H1 (cell line): Measurements from ENCODE around the gene PDE8A. TPM values are rescaled to one million over a fixed set of nuclear protein-coding genes. Genes with fewer than 3 reads are reported as not detected.

Experiments used
- CTCF ChIA-PET: fragments of 300-600 bp; sonication (Branson Sonifier 250); formaldehyde crosslinking; loops from one replicate; lab custom pipeline; 2021; ENCODE audit not compliant: partially characterized antibody; lab: Charles Lee
- POLR2A ChIA-PET: fragments of 300-600 bp; sonication (Branson Sonifier 250); formaldehyde crosslinking; loops from one replicate; lab custom pipeline; 2021; ENCODE audit warnings: inconsistent platforms; ENCODE audit not compliant: partially characterized antibody; lab: Charles Lee
- DNase-seq, 2 experiments: peaks; one replicate each; pipeline versions ENCODE4 v3.0.0 to v3.0.0-alpha.2; 2010 to 2022; ENCODE audit warnings: low spot score in 2 of 2, low read depth in 1 of 2, mixed read lengths in 1 of 2
- FAIRE-seq: peaks from 2 replicates; lab custom pipeline; 2011; peaks lifted over from hg19 to GRCh38; lab: Jason Lieb, UNC
- H2AFZ ChIP-seq: 2 replicates; pipeline ENCODE4 v1.8.1; 2012; ENCODE audit warnings: low read length, inconsistent platforms
- H2AK5ac ChIP-seq: 2 replicates; pipeline ENCODE4 v1.6.1; 2013; ENCODE audit warnings: low read depth, low read length
- H2BK120ac ChIP-seq: replicated peaks from 2 replicates; pipeline ENCODE3; 2013; ENCODE audit warnings: low read depth, low read length, inconsistent platforms
- H2BK12ac ChIP-seq: 2 replicates; pipeline ENCODE4 v1.6.1; 2013; ENCODE audit warnings: low read depth, low read length
- H2BK15ac ChIP-seq: 2 replicates; pipeline ENCODE4 v1.6.1; 2013; ENCODE audit warnings: low read length
- H2BK20ac ChIP-seq: 2 replicates; pipeline ENCODE4 v1.6.1; 2013; ENCODE audit warnings: low read length
- H2BK5ac ChIP-seq: 2 replicates; pipeline ENCODE4 v1.6.1; 2013; ENCODE audit warnings: low read depth, low read length
- H3K14ac ChIP-seq: 2 replicates; pipeline ENCODE4 v1.6.1; 2013; ENCODE audit warnings: inconsistent platforms; ENCODE audit not compliant: insufficient read length
- H3K18ac ChIP-seq: 2 replicates; pipeline ENCODE4 v1.6.1; 2013; ENCODE audit warnings: low read length; ENCODE audit errors: extremely low read depth
- H3K23ac ChIP-seq: 2 replicates; pipeline ENCODE4 v1.6.1; 2013; ENCODE audit warnings: inconsistent platforms; ENCODE audit not compliant: insufficient read length
- H3K23me2 ChIP-seq: 2 replicates; pipeline ENCODE4 v1.6.1; 2013; ENCODE audit warnings: low read depth, low read length
- H3K27ac ChIP-seq: 2 replicates; pipeline ENCODE4 v1.6.1; 2011; ENCODE audit warnings: low read depth, low read length, inconsistent platforms
- H3K27me3 ChIP-seq, 4 experiments: replicated peaks in 1 of 4; 1 replicate in 1 of 4; 2 replicates in 3 of 4; pipeline versions ENCODE4 v1.6.1 to v1.8.1; 2011 to 2013; ENCODE audit warnings: low read length in 3 of 4, mild to moderate bottlenecking in 3 of 4, inconsistent platforms in 2 of 4, mixed read lengths in 2 of 4, moderate library complexity in 1 of 4; ENCODE audit not compliant: control insufficient read depth in 3 of 4, insufficient read depth in 3 of 4; ENCODE audit errors: extremely low read depth in 1 of 4
- H3K36me3 ChIP-seq, 4 experiments: 2 replicates each; pipeline versions ENCODE4 v1.6.1 to v1.8.1; 2011 to 2013; ENCODE audit warnings: mild to moderate bottlenecking in 4 of 4, low read length in 3 of 4, moderate library complexity in 2 of 4, control low read depth in 1 of 4, inconsistent platforms in 1 of 4; ENCODE audit not compliant: insufficient read depth in 4 of 4, control insufficient read depth in 2 of 4
- H3K4ac ChIP-seq: replicated peaks from 2 replicates; pipeline ENCODE3; 2013; ENCODE audit warnings: low read length, low read depth, mixed read lengths, inconsistent platforms; ENCODE audit not compliant: insufficient read length
- H3K4me1 ChIP-seq, 4 experiments: replicated peaks in 1 of 4; 1 replicate in 1 of 4; 2 replicates in 3 of 4; pipeline versions ENCODE4 v1.6.1 to v1.8.1; 2011 to 2013; ENCODE audit warnings: low read length in 3 of 4, inconsistent platforms in 2 of 4, mixed read lengths in 1 of 4; ENCODE audit not compliant: insufficient read depth in 4 of 4, control insufficient read depth in 3 of 4
- H3K4me2 ChIP-seq, 2 experiments: 2 replicates each; pipeline versions ENCODE4 v1.6.1 to v1.8.1; 2011 to 2013; ENCODE audit warnings: low read depth in 2 of 2, low read length in 2 of 2, control low read depth in 1 of 2, inconsistent platforms in 1 of 2, mild to moderate bottlenecking in 1 of 2; ENCODE audit not compliant: insufficient read depth in 1 of 2
- H3K4me3 ChIP-seq, 4 experiments: fragments of 200-600, 300-600 bp in 1 of 4; sonication (generic), shearing (Covaris generic), sonication (Bioruptor Twin) in 1 of 4; 2 replicates each; pipeline versions ENCODE4 v1.5.1 to v1.8.1; 2011 to 2016; ENCODE audit warnings: low read length in 4 of 4, low read depth in 3 of 4, control low read depth in 2 of 4, inconsistent platforms in 2 of 4, mild to moderate bottlenecking in 2 of 4, mixed read lengths in 1 of 4, moderate library complexity in 1 of 4; ENCODE audit not compliant: insufficient read depth in 2 of 4; ENCODE audit errors: extremely low read depth in 1 of 4
- H3K56ac ChIP-seq: replicated peaks from 2 replicates; pipeline ENCODE3; 2013; ENCODE audit warnings: low read depth, mild to moderate bottlenecking, mixed read lengths, low read length, inconsistent platforms; ENCODE audit not compliant: insufficient read length
- H3K79me1 ChIP-seq: 2 replicates; pipeline ENCODE4 v1.6.1; 2013; ENCODE audit warnings: low read depth, low read length, control low read depth
- H3K79me2 ChIP-seq, 2 experiments: 2 replicates each; pipeline versions ENCODE4 v1.6.1 to v1.8.1; 2012 to 2013; ENCODE audit warnings: low read length in 2 of 2, mild to moderate bottlenecking in 2 of 2, inconsistent platforms in 1 of 2; ENCODE audit not compliant: insufficient read depth in 2 of 2, control insufficient read depth in 1 of 2
- H3K9ac ChIP-seq, 4 experiments: replicated peaks in 1 of 4; 1 replicate in 1 of 4; 2 replicates in 3 of 4; pipeline versions ENCODE4 v1.6.1 to v1.8.1; 2011 to 2013; ENCODE audit warnings: low read depth in 3 of 4, low read length in 3 of 4, control low read depth in 2 of 4, mild to moderate bottlenecking in 2 of 4, moderate library complexity in 2 of 4, inconsistent platforms in 1 of 4; ENCODE audit errors: extremely low read depth in 1 of 4
- H3K9me3 ChIP-seq, 2 experiments: 2 replicates each; pipeline versions ENCODE4 v1.6.1 to v1.8.1; 2012 to 2013; ENCODE audit warnings: mild to moderate bottlenecking in 2 of 2, moderate library complexity in 2 of 2, control low read depth in 1 of 2, inconsistent platforms in 1 of 2, low read depth in 1 of 2, low read length in 1 of 2, mixed read lengths in 1 of 2; ENCODE audit not compliant: insufficient read depth in 2 of 2
- H4K20me1 ChIP-seq, 2 experiments: replicated peaks in 1 of 2; 2 replicates each; pipeline versions ENCODE3 to v1.8.1; 2011 to 2013; ENCODE audit warnings: inconsistent platforms in 2 of 2, low read length in 2 of 2, mild to moderate bottlenecking in 1 of 2; ENCODE audit not compliant: insufficient read depth in 2 of 2, control insufficient read depth in 1 of 2
- H4K5ac ChIP-seq: 2 replicates; pipeline ENCODE4 v1.6.1; 2013; ENCODE audit warnings: low read length, low read depth, mixed read lengths, inconsistent platforms; ENCODE audit not compliant: insufficient read length
- H4K8ac ChIP-seq: 2 replicates; pipeline ENCODE4 v1.8.0; 2013; ENCODE audit warnings: mild to moderate bottlenecking, moderate library complexity, low read length, inconsistent platforms; ENCODE audit not compliant: insufficient read depth; ENCODE audit errors: extremely low read depth
- H4K91ac ChIP-seq: replicated peaks from 2 replicates; pipeline ENCODE3; 2013; ENCODE audit warnings: low read length, mixed read lengths, inconsistent platforms; ENCODE audit not compliant: insufficient read length
- GTF2F1 ChIP-seq: IDR thresholded peaks from 2 replicates; pipeline ENCODE4 v1.6.1; 2012; ENCODE audit warnings: low read depth, low read length, improper control_type of control experiment, borderline replicate concordance
- PHF8 ChIP-seq: fragments of 200-600 bp; sonication (generic); conservative IDR thresholded peaks from 2 replicates; pipeline ENCODE4 v1.7.1; 2012; ENCODE audit warnings: low read depth, mild to moderate bottlenecking, inconsistent platforms, low read length, moderate library complexity
- POLR2A ChIP-seq, 2 experiments: IDR thresholded peaks; 1 replicate in 1 of 2; 2 replicates in 1 of 2; pipeline ENCODE4 v1.6.1; 2011; ENCODE audit warnings: low read depth in 2 of 2, low read length in 2 of 2, mild to moderate bottlenecking in 2 of 2; ENCODE audit errors: control extremely low read depth in 1 of 2
- RNF2 ChIP-seq: fragments of 200-900, 300-1000 bp; sonication (generic); IDR thresholded peaks from 2 replicates; pipeline ENCODE4 v1.7.1; 2016; ENCODE audit warnings: borderline replicate concordance, low read depth, mild to moderate bottlenecking, antibody characterized with exemption, low read length; ENCODE audit not compliant: poor library complexity, severe bottlenecking; ENCODE audit errors: missing control alignments
- SP1 ChIP-seq: IDR thresholded peaks from 2 replicates; pipeline ENCODE4 v1.6.1; 2011; ENCODE audit warnings: low read depth, low read length
- TAF7 ChIP-seq: optimal IDR thresholded peaks from 2 replicates; pipeline ENCODE3; 2011; ENCODE audit warnings: low read depth, mild to moderate bottlenecking, inconsistent platforms, low read length, moderate library complexity, borderline replicate concordance
- TCF12 ChIP-seq: IDR thresholded peaks from 2 replicates; pipeline ENCODE4 v1.6.1; 2011; ENCODE audit warnings: low read depth, mild to moderate bottlenecking, low read length
- YY1 ChIP-seq: IDR thresholded peaks from 2 replicates; pipeline ENCODE4 v1.6.1; 2011; ENCODE audit warnings: low read depth, mild to moderate bottlenecking, low read length
- ZNF274 ChIP-seq: IDR thresholded peaks from 2 replicates; pipeline ENCODE4 v1.7.0; 2012; ENCODE audit warnings: low read length, borderline replicate concordance; ENCODE audit errors: extremely low read depth
- WGBS, 2 experiments: shearing (Covaris generic) in 1 of 2; methylation state at CpG; one replicate each; pipeline versions ENCODE4 v1.1.6 to v1.1.7; 2013 to 2015; ENCODE audit warnings: low lambda C conversion rate in 2 of 2, mixed read lengths in 2 of 2, inconsistent platforms in 1 of 2, low coverage in 1 of 2, missing lambda C conversion rate in 1 of 2; ENCODE audit not compliant: insufficient replicate concordance in 2 of 2, insufficient coverage in 1 of 2, insufficient read length in 1 of 2; ENCODE audit errors: extremely low coverage in 1 of 2, missing lambda C conversion rate in 1 of 2; 5-methylcytosine and 5-hydroxymethylcytosine counted together
- polyA plus RNA-seq, 7 experiments: library from polyadenylated mRNA; depleted of rRNA in 3 of 7; stranded (reverse) in 5 of 7; unstranded in 2 of 7; fragments of >200 nt in 5 of 7; fragments of 200-250 nt in 2 of 7; gene quantifications; 1 replicate in 5 of 7; 2 replicates in 1 of 7; 4 replicates in 1 of 7; pipeline versions ENCODE4 v1.2.1 to v1.2.3, GENCODE V29; 2011 to 2013; ENCODE audit warnings: missing spikeins in 2 of 7, mixed read lengths in 2 of 7
- total RNA-seq: library from RNA; stranded (reverse); fragmentation: NEBNext Ultra II Directional; extraction: Animal tissue kit (Norgen Biotek cat#: 25700); gene quantifications from 2 replicates; pipeline ENCODE4 v1.2.1, GENCODE V29; 2021
- TF ChIP-seq, protein P1 (sequence below): IDR thresholded peaks from 2 replicates; pipeline ENCODE4 v1.6.1; 2012; ENCODE audit warnings: low read length, inconsistent platforms

Gene PDE8A
- total and polyA plus RNA-seq, 2 of the 8 experiments (the other 6 are each of a cell fraction or from before 2014, with no cell fraction given): 6.9 to 7.8 TPM

DNA sequence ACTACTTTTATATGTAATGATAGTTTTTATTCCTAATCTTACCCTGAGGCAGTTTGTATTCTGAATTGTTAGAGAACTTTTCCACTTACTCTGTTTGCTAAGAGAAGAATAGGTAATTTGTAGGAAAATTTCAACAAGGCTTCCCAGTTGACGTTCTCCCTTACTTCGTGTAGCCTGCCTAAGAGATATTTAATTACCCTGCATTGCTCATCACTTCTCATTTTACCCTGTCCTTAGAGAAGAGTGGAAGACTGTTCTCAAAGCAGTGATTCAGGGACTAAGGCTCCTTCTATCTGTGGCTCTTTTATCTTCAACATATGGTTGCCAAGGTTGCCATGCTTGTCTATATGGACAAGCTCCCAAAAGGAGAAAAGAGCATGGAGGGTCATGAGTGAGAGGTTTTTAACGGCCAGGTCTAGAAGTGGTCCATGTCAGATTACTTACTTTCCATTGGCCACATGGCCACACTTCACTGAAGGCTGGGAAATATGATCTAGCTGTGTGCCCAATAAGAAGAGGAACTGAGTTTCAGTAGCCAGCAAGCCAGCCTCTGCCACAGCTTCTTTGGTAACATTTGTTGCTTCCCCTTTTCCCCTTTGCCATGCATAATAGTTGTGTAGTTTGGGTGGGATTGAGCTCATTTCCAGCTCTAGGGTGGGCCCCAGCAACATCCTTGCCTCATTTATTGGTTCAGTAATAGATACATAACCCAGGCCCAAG is 22.1 kb downstream of the PDE8A start:
- H3K4me2 ChIP-seq: no peak overlapping the region
- no peaks in the 10 kb centered on the region; a peak in 1 of 4 replicates for H3K79me2 ChIP-seq
- no peaks in the 10 kb centered on the region for H3K27me3 ChIP-seq
- H3K27ac ChIP-seq: no peak overlapping the region
- H3K4ac ChIP-seq: no peak overlapping the region
- no peak overlapping the region for H3K56ac ChIP-seq
- no peak overlapping the region for H4K8ac ChIP-seq
- no peaks in the 10 kb centered on the region for H4K20me1 ChIP-seq
- ChIA-PET CTCF (interaction anchor here (1.1 to 2.3 kb wide), 9 partner anchors 10 to 54 kb away, joined by 3 to 12 read pairs (median 4); no protein-coding TSS in a partner anchor), POLR2A (no interaction called here)
- WGBS, 2 experiments: 90% methylated on average over 3 of the region's 3 CpGs; no CpG with 5 or more reads in 1 of the 2 experiments
- no peak overlapping the region for H2BK12ac ChIP-seq
- H3K18ac ChIP-seq: no peak overlapping the region
- peaks cover 2% of the 10 kb centered on the region; the same call in 1 of the 2 replicates for H3K79me1 ChIP-seq
- no peak overlapping the region for H4K91ac ChIP-seq
- H3K4me3 ChIP-seq: no peak overlapping the region
- no peak overlapping the region for H2BK20ac ChIP-seq
- no peak overlapping the region for H3K9ac ChIP-seq
- no peaks in the 10 kb centered on the region for H3K36me3 ChIP-seq
- no peak overlapping the region for H2AK5ac ChIP-seq
- H3K23ac ChIP-seq: no peak overlapping the region
- H2BK120ac ChIP-seq: no peak overlapping the region
- no peak for FAIRE-seq
- no peaks in the 10 kb centered on the region; the same call in 1 of the 2 replicates for H3K23me2 ChIP-seq
- H4K5ac ChIP-seq: no peak overlapping the region
- H3K4me1 ChIP-seq: peaks cover 0 to 7% (median 5%) of the 10 kb centered on the region in 4 experiments; a peak in 3 of 7 replicates
- no peak overlapping the region for H2BK15ac ChIP-seq
- H2BK5ac ChIP-seq: no peak overlapping the region
- no peak overlapping the region for H3K14ac ChIP-seq
- no peak overlapping the region for H2AFZ ChIP-seq
- no peaks in the 10 kb centered on the region for H3K9me3 ChIP-seq
- no peak for DNase-seq
- no peak for TF ChIP-seq POLR2A (IDR thresholded peaks at IDR 0.05; ENCODE audit: control extremely low read depth in 1 of 2, low read depth in 2 of 2, low read length in 2 of 2)
- no peak for TF ChIP-seq YY1
- TF ChIP-seq GTF2F1: no peak
- TF ChIP-seq ZNF274: no peak
- no peak for TF ChIP-seq TCF12
- no peak for TF ChIP-seq TAF7
- TF ChIP-seq, protein P1, sequence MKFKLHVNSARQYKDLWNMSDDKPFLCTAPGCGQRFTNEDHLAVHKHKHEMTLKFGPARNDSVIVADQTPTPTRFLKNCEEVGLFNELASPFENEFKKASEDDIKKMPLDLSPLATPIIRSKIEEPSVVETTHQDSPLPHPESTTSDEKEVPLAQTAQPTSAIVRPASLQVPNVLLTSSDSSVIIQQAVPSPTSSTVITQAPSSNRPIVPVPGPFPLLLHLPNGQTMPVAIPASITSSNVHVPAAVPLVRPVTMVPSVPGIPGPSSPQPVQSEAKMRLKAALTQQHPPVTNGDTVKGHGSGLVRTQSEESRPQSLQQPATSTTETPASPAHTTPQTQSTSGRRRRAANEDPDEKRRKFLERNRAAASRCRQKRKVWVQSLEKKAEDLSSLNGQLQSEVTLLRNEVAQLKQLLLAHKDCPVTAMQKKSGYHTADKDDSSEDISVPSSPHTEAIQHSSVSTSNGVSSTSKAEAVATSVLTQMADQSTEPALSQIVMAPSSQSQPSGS: no peak
- TF ChIP-seq SP1: no peak
- no peak for TF ChIP-seq RNF2
- no peak for TF ChIP-seq PHF8
